Lung microvascular endothelial cell (primary cell): Measurements from ENCODE around the gene CREB3L1. TPM values are rescaled to one million over a fixed set of nuclear protein-coding genes. Genes with fewer than 3 reads are reported as not detected.
A peak's percentile ranks its signal among the peaks of the same experiment; 100 is the strongest.
"Not testable (repeated sequence)": the region's sequence is repeated elsewhere in the genome, so short reads cannot be mapped to it uniquely, and the experiment has no call there.

Experiments
- DNase-seq, 2 donors: peaks; one replicate each; pipeline versions ENCODE4 v3.0.0 to v3.0.0-alpha.2; 2010; ENCODE audit warnings: low read depth in 2 of 2
- total RNA-seq: library from RNA; depleted of rRNA; stranded (reverse); fragments of >200 nt; gene quantifications from 2 replicates; pipeline ENCODE4 v1.2.1, GENCODE V29; 2014

Gene CREB3L1
- total RNA-seq, 1 donor from 2014 or later, result 0.20 TPM

GRCh38 chr11:46248289-46249102 lies 29.0 kb upstream of the CREB3L1 start:
- DNase-seq, result peak in 1 of 2 donors; percentile 58

- no peak for DNase-seq
Observed at GRCh38 chr11:46249103-46249937, 28.1 kb upstream of the CREB3L1 start.

- DNase-seq, result no peak
Observed at GRCh38 chr11:46249938-46250744, 27.3 kb upstream of the CREB3L1 start.

- no peak for DNase-seq
Observed at GRCh38 chr11:46250745-46251052, 26.8 kb upstream of the CREB3L1 start.

- peak in 1 of 2 donors; percentile 25 for DNase-seq
Observed at GRCh38 chr11:46251954-46252353, 25.5 kb upstream of the CREB3L1 start.

- DNase-seq, result no peak
Observed at GRCh38 chr11:46252373-46252914, 25.0 kb upstream of the CREB3L1 start.

- no peak for DNase-seq
Observed at GRCh38 chr11:46253258-46254132, 24.0 kb upstream of the CREB3L1 start.

- DNase-seq, result no peak
Observed at GRCh38 chr11:46254133-46254491, 23.4 kb upstream of the CREB3L1 start.

- no peak for DNase-seq
Observed at GRCh38 chr11:46256540-46257001, 20.9 kb upstream of the CREB3L1 start.

GRCh38 chr11:46259347-46259746 lies 18.1 kb upstream of the CREB3L1 start:
- DNase-seq, result not testable (repeated sequence)

GRCh38 chr11:46259971-46260560 lies 17.4 kb upstream of the CREB3L1 start:
- DNase-seq, result no peak

- no peak for DNase-seq
Observed at GRCh38 chr11:46263120-46263519, 14.3 kb upstream of the CREB3L1 start.

- no peak for DNase-seq
Observed at GRCh38 chr11:46264030-46264429, 13.4 kb upstream of the CREB3L1 start.

GRCh38 chr11:46264976-46265375 lies 12.5 kb upstream of the CREB3L1 start:
- DNase-seq, result no peak

- DNase-seq, result no peak
Observed at GRCh38 chr11:46265764-46266163, 11.7 kb upstream of the CREB3L1 start.

GRCh38 chr11:46267930-46268329 lies 9.5 kb upstream of the CREB3L1 start:
- DNase-seq, result no peak

GRCh38 chr11:46270684-46271083 lies 6.8 kb upstream of the CREB3L1 start:
- DNase-seq, result no peak

- no peak for DNase-seq
Observed at GRCh38 chr11:46271407-46271806, 6.1 kb upstream of the CREB3L1 start.

GRCh38 chr11:46271875-46272815 lies 5.3 kb upstream of the CREB3L1 start:
- DNase-seq, result no peak
